Fibroblast of the aortic adventitia (primary cell): ENCODE results near the gene BRAT1. TPM values are rescaled to one million over a fixed set of nuclear protein-coding genes. Genes with fewer than 3 reads are reported as not detected.
A peak's percentile ranks its signal among the peaks of the same experiment; 100 is the strongest.

ENCODE experiments used
- DNase-seq: peaks from one replicate; pipeline ENCODE4 v3.0.0-alpha.2; 2010; ENCODE audit warnings: low read depth
- H3K4me3 ChIP-seq: 2 replicates; pipeline ENCODE4 v1.5.1; 2011; ENCODE audit warnings: low read depth, mild to moderate bottlenecking, control low read depth, low read length, moderate library complexity
- total RNA-seq: library from RNA; depleted of rRNA; stranded (reverse); fragments of >200 nt; gene quantifications from 2 replicates; pipeline ENCODE4 v1.2.3, GENCODE V29; 2012; ENCODE audit warnings: low replicate concordance
- TF ChIP-seq, protein P1 (sequence below): IDR thresholded peaks from 2 replicates; pipeline ENCODE4 v1.5.1; 2011; ENCODE audit warnings: mild to moderate bottlenecking, low read length, control low read depth, inconsistent platforms; ENCODE audit not compliant: insufficient read depth

BRAT1 gene
- total RNA-seq, 1 donor, result 22.3 TPM

DNA sequence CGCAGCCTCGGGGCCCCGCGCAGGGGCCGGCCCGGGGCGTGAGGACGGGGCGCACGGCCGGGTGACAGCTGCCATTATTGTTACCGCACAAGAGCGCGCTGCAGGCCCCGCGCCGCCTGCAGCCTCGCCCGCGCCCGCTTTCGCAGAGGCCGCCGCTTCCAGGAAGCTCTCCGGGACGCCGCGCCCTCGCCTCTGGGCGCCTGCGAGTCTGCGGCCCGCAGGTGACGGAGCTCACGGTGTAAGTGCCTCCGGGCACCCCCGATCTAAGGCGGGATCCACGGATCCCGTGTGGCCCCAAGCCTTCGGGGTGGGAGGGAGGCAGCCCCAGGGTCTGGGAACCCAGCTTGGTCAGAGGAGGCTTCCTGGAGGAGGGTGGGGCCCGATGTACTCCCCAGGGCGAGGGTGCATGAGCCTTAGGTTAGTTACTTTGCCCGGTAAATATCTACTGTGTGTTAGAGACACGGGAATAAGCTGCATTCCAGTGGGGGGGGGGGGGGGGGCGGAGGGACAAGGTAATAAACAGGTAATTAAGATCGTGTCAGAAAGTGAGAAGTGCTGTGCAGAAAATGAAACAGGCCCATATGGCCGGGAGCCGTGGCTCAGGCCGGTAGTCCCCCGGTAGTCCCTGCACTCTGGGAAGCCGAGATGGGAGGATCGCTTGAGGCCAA is 4.1 kb upstream of the BRAT1 start:
- peak overlapping the region; percentile 86 for H3K4me3 ChIP-seq
- TF ChIP-seq, protein P1, sequence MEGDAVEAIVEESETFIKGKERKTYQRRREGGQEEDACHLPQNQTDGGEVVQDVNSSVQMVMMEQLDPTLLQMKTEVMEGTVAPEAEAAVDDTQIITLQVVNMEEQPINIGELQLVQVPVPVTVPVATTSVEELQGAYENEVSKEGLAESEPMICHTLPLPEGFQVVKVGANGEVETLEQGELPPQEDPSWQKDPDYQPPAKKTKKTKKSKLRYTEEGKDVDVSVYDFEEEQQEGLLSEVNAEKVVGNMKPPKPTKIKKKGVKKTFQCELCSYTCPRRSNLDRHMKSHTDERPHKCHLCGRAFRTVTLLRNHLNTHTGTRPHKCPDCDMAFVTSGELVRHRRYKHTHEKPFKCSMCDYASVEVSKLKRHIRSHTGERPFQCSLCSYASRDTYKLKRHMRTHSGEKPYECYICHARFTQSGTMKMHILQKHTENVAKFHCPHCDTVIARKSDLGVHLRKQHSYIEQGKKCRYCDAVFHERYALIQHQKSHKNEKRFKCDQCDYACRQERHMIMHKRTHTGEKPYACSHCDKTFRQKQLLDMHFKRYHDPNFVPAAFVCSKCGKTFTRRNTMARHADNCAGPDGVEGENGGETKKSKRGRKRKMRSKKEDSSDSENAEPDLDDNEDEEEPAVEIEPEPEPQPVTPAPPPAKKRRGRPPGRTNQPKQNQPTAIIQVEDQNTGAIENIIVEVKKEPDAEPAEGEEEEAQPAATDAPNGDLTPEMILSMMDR, result no peak
- DNase-seq, result no peak

DNA sequence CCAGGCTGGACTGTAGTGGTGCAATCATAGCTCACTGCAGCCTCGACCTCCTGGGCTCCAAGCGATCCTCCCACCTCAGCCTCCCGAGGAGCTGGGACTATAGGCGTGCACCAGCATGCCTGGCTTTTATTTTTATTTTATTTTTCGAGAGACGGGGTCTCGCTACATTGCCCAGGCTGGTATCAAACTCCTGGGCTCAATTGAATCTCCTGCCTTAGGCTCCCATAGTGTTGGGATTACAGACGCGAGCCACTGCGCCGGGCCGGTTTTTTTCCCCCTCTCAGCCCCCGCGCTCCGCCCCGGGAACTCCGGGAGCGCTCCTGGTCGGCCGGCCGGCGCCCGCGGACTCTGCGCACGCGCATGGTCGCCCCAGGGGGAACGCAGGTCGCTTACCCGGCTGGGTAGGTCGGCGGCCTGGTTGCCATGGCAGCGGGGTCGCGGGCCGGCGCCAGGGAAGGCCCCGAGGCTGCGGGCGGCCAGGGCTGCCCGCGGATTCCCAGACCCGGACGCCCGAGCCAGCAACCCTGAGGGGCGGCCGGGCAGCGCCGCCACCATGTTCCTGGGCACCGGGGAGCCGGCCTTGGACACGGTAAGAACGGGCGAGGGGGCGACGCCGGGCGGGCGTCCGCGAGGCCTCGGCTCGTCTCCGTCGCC is 3.4 kb upstream of the BRAT1 start, which contains the start of gene IQCE:
Gene IQCE (plus strand): TSS at position 351 of the 654 bp plus-strand sequence. CDS start 203 bp downstream, at position 554.
- DNase-seq, result peak; percentile 83

DNA sequence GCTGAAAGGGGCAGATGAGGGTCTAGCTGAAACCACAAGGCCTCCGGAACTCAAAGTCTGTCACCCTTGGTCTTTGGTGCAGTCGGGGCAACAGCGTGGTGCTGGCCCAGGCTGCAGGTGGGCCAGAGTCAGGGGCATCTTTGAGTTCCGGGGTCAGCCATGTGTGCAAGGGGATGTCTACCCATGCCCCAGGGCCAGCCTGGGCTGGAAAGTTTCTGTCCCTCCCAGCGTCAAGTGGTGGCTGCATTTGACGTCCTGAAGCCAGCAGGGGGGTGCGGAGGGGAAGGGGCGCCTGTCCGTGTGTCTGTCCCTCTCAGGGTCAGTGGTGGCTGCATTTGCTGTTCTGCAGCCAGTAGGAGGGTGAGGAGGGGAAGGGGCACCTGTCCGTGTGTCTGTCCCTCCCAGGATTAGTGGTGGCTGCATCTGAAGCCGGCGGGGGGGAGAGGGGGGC is 638 bp downstream of the BRAT1 start:
- peak overlapping the region; percentile 83 for H3K4me3 ChIP-seq
- TF ChIP-seq, protein P1, result no peak
- no peak for DNase-seq

More for the DNA sequence above, 3.4 kb upstream of the BRAT1 start, which contains the start of gene IQCE:
- H3K4me3 ChIP-seq, result peak within 1 kb of the TSS; percentile 86
- TF ChIP-seq, protein P1, result no peak

DNA sequence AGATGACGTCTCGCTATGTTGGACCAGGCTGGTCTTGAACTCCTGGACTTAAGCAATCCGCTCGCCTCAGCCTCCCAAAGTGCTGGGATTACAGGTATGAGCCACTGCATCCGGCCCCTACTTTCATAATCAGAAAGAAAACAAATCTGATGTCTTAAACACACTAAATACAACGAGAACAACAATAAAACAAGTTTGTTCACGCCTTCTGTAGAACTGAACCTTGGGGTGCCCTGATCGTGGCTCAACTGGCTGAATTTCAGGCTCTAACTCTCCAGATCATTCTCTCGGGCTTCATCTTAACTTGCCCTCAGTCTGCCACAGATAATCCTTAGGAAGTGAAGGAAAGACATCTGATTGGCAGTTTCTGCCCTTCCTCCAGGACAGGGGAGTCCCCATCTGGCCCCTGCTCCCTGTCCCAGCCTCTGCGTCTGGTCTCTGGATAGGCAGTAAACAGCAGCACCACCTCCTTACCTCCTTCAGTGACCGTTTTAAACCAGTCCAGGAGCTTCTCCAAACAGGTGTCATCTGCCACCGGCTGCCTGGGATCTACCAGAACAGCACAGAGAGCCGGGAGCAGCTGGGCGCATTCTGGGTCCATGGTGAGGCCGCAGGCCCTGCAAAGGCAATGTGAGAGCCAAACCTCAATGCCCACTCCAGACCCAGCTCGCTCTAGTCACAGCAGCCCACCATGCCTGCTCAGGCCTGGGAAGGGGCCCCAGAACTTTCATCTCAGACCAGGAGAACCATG is 1.3 kb downstream of the BRAT1 start:
- TF ChIP-seq, protein P1, result no peak
- H3K4me3 ChIP-seq, result peak overlapping the region; percentile 83
- no peak for DNase-seq

DNA sequence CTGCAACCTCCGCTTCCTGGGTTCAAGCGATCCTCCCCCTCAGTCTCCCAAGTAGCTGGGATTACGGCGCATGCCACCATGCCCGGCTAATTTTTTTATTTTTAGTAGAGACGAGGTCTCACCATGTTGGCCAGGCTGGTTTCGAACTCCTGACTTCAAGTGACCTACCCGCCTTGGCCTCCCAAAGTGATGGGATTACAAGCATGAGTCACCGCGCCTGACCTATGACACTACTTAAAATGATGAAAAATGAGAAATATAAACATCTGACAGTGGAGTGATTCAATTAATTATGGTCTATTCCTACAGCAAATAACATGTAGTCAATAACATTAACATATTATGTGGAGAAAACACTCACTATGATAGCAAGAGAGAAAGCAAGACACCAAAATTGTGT is 2.2 kb downstream of the BRAT1 start:
- TF ChIP-seq, protein P1, result no peak
- no peak overlapping the region for H3K4me3 ChIP-seq
- DNase-seq, result no peak

DNA sequence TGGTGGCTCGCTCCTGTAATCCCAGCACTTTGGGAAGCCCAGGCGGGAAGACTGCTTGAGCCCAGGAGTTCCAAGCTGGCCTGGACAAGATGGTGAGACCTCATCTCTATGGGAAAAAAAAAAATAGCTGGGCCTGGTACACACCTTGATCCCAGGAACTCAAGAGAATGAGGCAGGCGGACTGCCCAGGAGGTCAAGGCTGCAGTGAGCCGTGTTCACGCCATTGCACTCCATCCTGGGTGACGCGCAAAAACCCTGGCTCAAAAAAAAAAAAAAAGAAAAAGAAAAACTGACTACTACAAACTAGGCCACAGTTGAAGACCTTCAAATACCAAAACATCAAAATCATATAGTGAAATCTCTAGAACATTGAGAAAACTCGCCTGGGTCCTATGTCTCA is 3.9 kb downstream of the BRAT1 start:
- TF ChIP-seq, protein P1, result no peak
- no peak overlapping the region for H3K4me3 ChIP-seq
- DNase-seq, result no peak
